ENCODE measurements around the gene ECEL1. TPM values are rescaled to one million over a fixed set of nuclear protein-coding genes. Genes with fewer than 3 reads are reported as not detected.

The ECEL1 gene
- total RNA-seq, 1 donor = not detected

GRCh38 chr2:232532419-232532818 is 44.8 kb upstream of the ECEL1 start:
- no peak for DNase-seq (ENCODE audit: low read depth)
- TF ChIP-seq CTCF (IDR thresholded peaks at IDR 0.05; ENCODE audit: insufficient read depth, low read length) = no peak

GRCh38 chr2:232530626-232531260 is 43.1 kb upstream of the ECEL1 start:
- H3K4me3 ChIP-seq (ENCODE audit: low read depth, low read length) = no peak overlapping the region
- DNase-seq (ENCODE audit: low read depth) = no peak
- no peak for TF ChIP-seq CTCF (IDR thresholded peaks at IDR 0.05; ENCODE audit: insufficient read depth, low read length)

More at GRCh38 chr2:232532419-232532818, 44.8 kb upstream of the ECEL1 start:
- no peak overlapping the region for H3K4me3 ChIP-seq (ENCODE audit: low read depth, low read length)

- no peak overlapping the region for H3K4me3 ChIP-seq (ENCODE audit: low read depth, low read length)
- no peak for DNase-seq (ENCODE audit: low read depth)
Observed at GRCh38 chr2:232529806-232530547, 42.3 kb upstream of the ECEL1 start.

GRCh38 chr2:232528746-232529460 is 41.3 kb upstream of the ECEL1 start:
- TF ChIP-seq CTCF (IDR thresholded peaks at IDR 0.05; ENCODE audit: insufficient read depth, low read length) = no peak
- no peak overlapping the region for H3K4me3 ChIP-seq (ENCODE audit: low read depth, low read length)
- no peak for DNase-seq (ENCODE audit: low read depth)

More at GRCh38 chr2:232529806-232530547, 42.3 kb upstream of the ECEL1 start:
- no peak for TF ChIP-seq CTCF (IDR thresholded peaks at IDR 0.05; ENCODE audit: insufficient read depth, low read length)

- DNase-seq (ENCODE audit: low read depth) = no peak
- TF ChIP-seq CTCF (IDR thresholded peaks at IDR 0.05; ENCODE audit: insufficient read depth, low read length) = no peak
- no peak overlapping the region for H3K4me3 ChIP-seq (ENCODE audit: low read depth, low read length)
Observed at GRCh38 chr2:232527905-232528470, 40.4 kb upstream of the ECEL1 start.

GRCh38 chr2:232526372-232526941 is 38.8 kb upstream of the ECEL1 start:
- no peak overlapping the region for H3K4me3 ChIP-seq (ENCODE audit: low read depth, low read length)
- TF ChIP-seq CTCF (IDR thresholded peaks at IDR 0.05; ENCODE audit: insufficient read depth, low read length) = no peak
- DNase-seq (ENCODE audit: low read depth) = no peak

Measured in fibroblast of the aortic adventitia (primary cell).